Ammon's horn (tissue), 1 donor: Measurements from ENCODE around the gene NRSN1.
"Not testable (repeated sequence)": the region's sequence is repeated elsewhere in the genome, so short reads cannot be mapped to it uniquely, and the experiment has no call there.

Experiments used
- DNase-seq: peaks from one replicate; pipeline ENCODE4 v3.0.0-alpha.2; 2016; ENCODE audit warnings: low spot score

The NRSN1 gene

GRCh38 chr6:24142733-24143132, 16.7 kb downstream of the NRSN1 start:
- not testable (repeated sequence) for DNase-seq

DNA sequence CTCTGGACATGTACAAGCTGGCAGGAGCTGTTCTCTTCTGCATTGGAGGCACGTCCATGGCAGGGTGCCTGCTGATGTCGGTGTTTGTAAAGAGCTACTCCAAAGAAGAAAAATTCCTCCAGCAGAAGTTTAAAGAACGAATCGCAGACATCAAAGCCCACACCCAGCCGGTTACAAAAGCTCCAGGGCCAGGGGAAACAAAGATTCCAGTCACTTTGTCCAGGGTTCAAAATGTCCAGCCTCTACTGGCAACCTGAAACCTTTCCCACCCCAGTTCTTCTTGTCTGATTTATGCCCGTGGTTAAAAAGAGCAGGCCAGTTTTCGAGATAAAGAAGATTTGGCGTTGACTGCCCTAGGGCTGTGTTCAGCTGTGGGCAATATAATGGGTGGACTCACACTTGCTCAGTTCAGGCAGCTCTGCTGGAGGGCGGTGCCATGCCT, 19.7 kb downstream of the NRSN1 start:
- DNase-seq: no peak

GRCh38 chr6:24146871-24147270, 20.9 kb downstream of the NRSN1 start:
- no peak for DNase-seq

GRCh38 chr6:24147511-24148153, 21.6 kb downstream of the NRSN1 start:
- peak; percentile 50 for DNase-seq

DNA sequence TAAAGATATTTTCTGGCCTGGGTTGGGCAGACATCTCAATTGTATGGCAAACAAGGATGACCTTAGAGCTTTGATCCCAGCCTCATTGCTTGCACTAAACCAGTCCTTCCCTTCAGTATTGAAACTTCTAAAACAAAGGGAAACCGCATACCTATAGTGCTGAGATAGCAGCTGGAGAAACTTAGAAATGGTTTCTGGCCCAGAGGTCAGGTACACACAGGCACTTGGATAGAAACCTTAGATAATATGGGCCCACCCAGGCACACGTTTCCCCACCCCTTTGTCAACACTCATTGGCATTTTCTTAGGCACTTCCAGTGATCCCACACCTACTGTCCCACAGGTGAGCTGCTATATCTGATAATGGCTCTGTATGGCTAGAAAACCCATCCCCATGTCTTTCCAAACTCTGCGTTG, 22.1 kb downstream of the NRSN1 start:
- DNase-seq: no peak

DNA sequence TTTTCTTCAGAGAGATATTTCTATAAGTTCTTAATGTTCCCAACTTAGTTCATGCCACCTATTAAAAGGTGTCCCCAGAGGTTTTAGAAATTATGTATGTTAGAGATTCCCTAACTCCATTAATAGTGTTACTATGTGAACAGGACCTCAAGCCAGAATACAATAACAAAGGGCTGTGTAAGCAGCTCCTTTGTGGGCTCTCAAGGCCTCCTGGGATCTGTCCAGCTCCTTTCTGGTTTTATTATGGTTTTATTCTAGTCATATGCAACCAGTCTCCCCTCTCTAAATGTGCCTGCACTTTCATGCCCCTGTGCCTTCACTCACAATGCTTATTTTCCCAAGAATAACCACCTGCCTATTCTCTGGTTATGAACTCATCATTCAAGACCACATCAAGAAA, 22.7 kb downstream of the NRSN1 start:
- no peak for DNase-seq

- DNase-seq: no peak
Measured at GRCh38 chr6:24149296-24149695, 23.3 kb downstream of the NRSN1 start.

DNA sequence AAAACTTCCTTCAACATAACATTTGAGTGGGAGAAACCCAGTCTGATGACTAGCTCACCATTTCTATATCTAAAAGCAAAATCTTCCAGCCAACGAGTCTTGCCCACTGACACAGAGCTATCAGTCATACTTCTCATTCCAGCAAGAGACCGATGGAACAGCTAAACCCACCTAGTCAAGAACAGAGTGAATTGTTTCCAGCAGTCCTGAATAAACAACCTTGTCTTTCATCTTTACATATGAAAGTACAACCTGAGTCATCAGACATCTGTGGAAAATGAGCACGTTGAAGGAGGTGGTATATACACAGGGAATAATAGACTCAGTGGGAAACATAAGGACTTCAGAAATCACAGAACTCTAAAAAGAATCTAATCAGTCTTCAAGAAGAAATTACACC, 23.8 kb downstream of the NRSN1 start:
- no peak for DNase-seq

DNA sequence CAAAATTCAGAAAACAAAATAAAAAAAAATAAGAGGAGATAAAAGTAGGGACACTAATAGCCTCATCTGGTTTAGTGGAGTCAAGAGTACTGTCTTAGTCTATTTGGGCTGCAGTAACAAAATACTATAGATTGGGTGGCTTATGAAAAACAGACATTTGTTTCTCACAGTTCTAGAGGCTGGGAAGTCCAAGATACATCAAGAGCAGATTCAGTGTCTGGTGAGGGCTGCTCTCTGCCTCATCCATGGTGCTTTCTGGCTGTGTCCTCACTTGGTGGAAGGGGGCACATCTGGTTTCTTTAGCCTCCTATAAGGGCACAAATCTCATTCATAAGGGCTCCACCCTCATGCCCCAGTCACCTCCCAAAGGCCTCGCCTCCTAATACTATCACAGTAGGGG, 26.0 kb downstream of the NRSN1 start:
- DNase-seq: no peak

DNA sequence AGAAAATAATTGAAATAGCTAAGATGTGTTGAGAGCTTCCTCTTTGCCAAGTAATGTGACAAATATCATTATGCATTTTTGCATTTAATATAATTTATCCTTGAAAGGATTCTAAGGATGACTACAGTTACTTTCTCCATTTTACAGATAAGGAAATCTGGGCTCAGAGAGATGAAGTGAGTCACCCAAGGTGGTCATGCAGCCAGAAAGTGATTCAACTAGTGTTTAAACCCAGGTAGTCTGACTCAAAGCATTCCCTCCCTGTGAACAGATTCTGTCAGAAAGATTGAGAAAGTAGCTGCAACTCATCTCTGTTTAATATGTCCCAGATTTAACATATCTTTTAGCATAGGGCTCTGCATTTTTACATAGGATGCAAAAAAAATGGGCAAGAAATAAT, 28.1 kb downstream of the NRSN1 start:
- DNase-seq: no peak

DNA sequence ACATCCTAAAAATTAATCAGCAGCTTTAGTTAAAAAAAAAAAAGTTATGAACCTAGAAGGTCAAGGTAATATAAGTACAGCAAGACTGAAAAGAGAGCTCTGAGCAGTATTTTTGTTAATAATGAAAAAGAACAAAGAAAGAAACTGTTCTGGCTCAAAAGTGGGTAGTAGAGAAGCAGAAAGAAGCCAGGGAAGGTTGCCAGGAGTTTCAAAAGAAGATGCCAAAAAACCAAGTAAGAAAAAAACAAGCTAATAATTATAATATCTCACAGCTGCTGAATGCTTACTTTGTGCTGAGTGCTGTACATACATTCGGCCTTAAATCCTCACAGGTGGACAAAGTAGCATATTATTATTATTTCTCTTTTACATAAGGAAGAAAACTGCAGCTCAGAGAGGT, 31.9 kb downstream of the NRSN1 start:
- no peak for DNase-seq

- no peak for DNase-seq
Measured at GRCh38 chr6:24183584-24183983, 57.6 kb downstream of the NRSN1 start.

DNA sequence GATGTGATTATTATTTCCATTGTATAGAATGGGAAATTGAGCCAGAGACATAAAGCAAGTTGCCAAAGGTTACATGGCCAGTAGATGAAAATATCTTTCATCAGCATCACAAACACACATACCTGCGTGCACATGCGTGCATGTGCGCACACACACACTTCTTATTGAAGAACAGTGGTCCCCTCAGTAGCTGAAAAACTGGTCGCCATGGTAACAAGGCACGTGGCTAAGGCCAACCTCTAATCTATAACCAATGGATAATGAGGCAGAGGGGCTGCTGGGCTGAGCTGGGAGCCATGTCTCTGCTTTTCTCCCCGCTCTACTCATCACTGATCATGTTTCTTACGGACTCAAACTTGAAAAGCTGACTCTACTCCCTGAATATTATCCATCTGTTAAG, 60.3 kb downstream of the NRSN1 start:
- no peak for DNase-seq

GRCh38 chr6:24187965-24188577, 62.1 kb downstream of the NRSN1 start:
- DNase-seq: no peak

- DNase-seq: no peak
Measured at GRCh38 chr6:24188578-24189080, 62.6 kb downstream of the NRSN1 start.

- no peak for DNase-seq
Measured at GRCh38 chr6:24191346-24191745, 65.3 kb downstream of the NRSN1 start.

DNA sequence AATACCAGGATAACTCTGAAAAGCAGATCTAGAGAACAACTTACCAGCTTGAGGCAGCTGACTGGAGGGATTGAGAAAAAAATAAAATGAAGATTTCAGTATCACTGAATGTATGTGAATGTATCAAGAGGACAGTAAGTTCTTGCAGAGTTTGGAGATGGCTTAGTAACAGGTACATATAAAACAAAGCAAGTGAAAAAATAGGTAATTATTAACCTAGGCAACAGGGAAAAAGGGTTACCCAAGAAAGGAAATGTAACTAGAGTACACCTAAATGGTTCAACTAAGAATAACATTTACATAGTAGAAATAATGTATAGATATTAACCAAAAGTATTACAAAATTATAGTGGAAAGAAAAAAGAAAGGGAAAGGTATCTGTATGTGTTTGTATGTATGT, 67.3 kb downstream of the NRSN1 start:
- no peak for DNase-seq

DNA sequence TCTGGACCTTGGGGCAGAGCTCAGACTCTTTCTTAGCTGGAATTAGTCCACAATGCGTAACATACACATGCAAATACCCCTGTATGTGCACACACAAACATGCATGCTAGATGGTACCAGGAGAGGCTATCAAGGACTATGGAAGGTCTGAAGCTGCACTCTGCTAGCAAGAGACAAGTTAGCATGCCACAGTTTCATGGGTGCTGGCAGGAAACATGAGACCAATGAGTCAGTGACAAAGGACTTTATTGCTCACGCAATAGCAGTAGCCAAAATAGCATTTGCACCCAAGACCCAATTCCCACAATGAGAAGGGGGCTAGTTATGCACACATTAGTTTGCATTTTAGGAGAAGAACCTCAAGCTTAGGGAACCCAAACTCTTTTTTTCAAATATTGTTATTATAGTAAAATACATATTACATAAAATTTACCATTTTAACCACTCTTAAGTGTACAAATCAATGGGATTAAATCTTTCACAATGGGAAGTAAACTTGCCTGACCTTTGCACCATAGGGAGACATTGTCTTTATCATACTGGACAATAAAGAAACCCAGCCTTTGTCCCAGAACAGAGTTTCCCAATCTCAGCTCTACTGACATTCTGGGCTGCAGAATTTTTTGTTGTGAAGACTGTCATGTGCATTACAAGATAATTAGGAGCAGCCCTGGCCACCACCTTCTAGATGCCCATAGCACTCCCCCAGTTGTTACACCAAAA, 69.1 kb downstream of the NRSN1 start:
- no peak for DNase-seq

DNA sequence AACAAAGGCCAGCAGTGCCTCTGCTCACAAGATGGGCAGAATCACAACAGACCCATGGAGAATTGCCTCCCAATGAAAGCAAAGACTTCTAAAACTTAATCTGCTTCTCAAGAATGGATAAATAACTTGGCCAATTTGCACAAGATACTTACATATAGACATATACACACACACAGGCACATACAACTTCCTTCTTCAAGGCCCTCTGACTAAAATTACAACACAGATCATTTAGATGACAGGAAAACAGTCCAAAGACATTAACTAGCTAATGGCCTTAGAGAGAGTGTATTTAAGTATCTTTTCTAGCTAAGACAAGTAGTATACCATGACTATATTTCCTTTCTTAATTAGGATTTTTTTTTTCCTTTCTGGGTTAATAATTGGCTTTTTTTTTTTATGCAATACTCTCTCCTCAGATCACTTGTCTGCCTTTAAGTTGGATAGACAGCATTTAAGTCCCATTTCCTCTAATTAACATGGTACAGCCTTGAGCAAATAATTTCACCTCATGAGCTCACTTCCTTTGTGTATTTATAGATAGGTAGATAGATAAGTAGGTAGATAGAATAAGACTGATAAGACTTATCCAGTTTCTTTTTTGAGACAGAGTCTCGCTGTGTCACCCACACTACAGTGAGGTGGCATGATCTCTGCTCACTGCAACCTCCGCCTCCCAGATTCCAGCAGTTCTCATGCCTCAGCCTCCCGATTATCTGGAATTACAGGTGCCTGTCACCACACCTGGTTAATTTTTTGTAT, 70.0 kb downstream of the NRSN1 start:
- DNase-seq: no peak
